Activated T-cell treated with anti-CD3 and anti-CD28 coated beads, Interleukin-2, amount 50 U/mL, for 4 hours (primary cell): ENCODE data around the gene VWA5A. TPM values are rescaled to one million over a fixed set of nuclear protein-coding genes. Genes with fewer than 3 reads are reported as not detected.
"Not testable (repeated sequence)": the region's sequence is repeated elsewhere in the genome, so short reads cannot be mapped to it uniquely, and the experiment has no call there.

Experiments
- ATAC-seq, 2 donors: fragments of 200-7000 bp; cut with Tn5 transposase; one replicate each; pipeline ENCODE4 v1.10.0; 2021
- DNase-seq: peaks from one replicate; pipeline ENCODE4 v3.0.0-alpha.2; 2020
- H3K27me3 Mint-ChIP-seq: one replicate; pipeline ENCODE4 v1.8.0; 2021; ENCODE audit warnings: low read depth, mixed read lengths
- H3K36me3 Mint-ChIP-seq: one replicate; pipeline ENCODE4 v1.8.0; 2022; ENCODE audit warnings: mixed read lengths; ENCODE audit not compliant: insufficient read depth
- H3K4me1 Mint-ChIP-seq: one replicate; pipeline ENCODE4 v1.8.0; 2021; ENCODE audit warnings: low read depth, mixed read lengths
- H3K4me3 Mint-ChIP-seq: one replicate; pipeline ENCODE4 v1.8.0; 2021; ENCODE audit warnings: mild to moderate bottlenecking, moderate library complexity, mixed read lengths
- H3K9me3 Mint-ChIP-seq: one replicate; pipeline ENCODE4 v1.8.0; 2021; ENCODE audit warnings: mixed read lengths
- total RNA-seq, 3 donors: library from RNA; stranded (reverse); gene quantifications; one replicate each; pipeline ENCODE4 v1.2.1, GENCODE V29; 2021

Gene VWA5A
- total RNA-seq, 3 donors from 2014 or later, result 1.5 to 1.8 (median 1.7) TPM

DNA sequence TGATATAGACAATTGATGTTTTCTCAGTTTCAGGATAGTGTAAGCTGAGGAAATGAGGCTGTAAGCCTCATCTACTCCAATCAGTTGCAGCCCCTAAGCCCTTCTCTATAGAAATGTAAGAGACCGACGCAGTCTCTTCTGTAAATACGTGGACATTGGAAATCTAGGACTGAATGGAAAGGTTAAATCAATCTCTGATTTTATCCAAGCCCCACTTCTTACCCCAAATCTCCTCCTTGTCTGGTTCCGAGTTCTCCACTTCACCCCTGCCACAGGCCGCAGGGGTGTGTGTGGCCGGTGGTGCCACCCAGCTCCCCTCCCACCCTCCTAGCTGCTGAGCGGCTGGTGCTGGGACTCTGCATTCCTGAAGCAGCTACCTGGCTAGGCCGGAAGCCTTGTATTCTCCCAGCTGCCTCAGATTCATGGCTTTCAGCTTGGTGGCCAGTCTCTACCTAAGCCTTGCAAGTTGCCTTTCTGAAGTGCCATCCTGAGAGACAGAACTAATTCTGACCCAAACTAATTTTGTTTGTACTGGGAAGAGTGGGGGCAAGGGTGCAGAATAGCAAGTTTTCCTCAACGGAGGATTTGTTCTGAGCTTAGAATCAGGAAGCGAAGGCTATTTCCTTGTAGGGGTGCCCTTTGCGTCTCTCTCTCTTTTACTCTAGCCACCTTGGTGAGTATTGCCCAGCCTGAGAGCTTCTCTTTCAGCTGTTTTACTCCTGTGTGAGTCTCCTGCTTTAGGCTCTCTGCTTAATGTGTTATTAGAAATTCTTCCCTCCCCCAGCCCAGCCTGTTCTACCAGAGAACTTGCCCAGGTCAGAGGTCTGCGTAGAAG, 749 bp downstream of the VWA5A start:
- H3K9me3 Mint-ChIP-seq, result no peaks in the 10 kb centered on the region
- peak; percentile 32 to 41 for ATAC-seq
- H3K27me3 Mint-ChIP-seq, result no peaks in the 10 kb centered on the region
- DNase-seq, result no peak
- peaks cover 30% of the 10 kb centered on the region for H3K36me3 Mint-ChIP-seq
- H3K4me1 Mint-ChIP-seq, result peaks cover 18% of the 10 kb centered on the region
- peak overlapping the region; percentile 84 for H3K4me3 Mint-ChIP-seq

DNA sequence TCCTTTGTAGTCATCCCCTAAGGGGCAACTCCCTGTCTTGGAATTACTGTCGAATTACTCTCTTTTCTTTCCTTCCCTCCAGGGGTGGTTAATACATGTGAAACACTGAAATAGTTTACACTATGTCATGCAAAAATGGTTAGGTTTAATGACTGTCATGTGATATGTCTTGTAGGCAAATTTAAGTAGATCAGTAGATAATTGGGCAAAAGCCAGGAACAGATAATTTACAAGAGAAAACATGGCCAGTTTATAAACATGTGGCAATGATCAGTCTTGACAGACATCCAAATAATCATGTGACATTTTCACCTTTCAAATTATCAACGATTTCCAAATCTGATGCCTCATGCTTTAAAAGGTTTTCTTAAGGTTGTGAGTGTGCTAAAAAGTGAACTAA, 3.9 kb downstream of the VWA5A start:
- peaks cover 45% of the 10 kb centered on the region for H3K36me3 Mint-ChIP-seq
- no peak for DNase-seq
- peaks cover 18% of the 10 kb centered on the region for H3K4me1 Mint-ChIP-seq
- no peaks in the 10 kb centered on the region for H3K9me3 Mint-ChIP-seq
- no peak for ATAC-seq
- H3K4me3 Mint-ChIP-seq, result no peak overlapping the region
- no peaks in the 10 kb centered on the region for H3K27me3 Mint-ChIP-seq

DNA sequence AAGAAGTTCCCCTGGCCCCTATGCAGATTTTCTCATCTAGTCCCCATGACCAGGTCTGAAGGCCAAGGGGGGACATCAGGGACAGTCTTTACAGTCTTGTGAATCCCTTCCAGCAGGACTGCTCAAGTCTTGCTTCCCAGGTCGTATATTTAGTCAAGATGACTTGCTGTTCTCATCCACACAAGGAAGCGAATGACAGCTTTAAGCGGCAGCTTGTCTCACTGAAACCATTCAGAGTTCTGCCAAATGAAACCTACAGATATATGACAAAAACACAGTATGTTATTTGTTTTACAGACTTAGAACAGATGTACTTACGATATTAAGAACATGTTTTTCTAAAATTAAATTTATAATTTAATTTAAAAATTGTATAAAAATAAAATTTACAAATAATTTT, 5.6 kb downstream of the VWA5A start:
- DNase-seq (no peak), ATAC-seq (no peak)
- Mint-ChIP-seq H3K4me1 (peaks cover 7% of the 10 kb centered on the region), H3K9me3 (no peaks in the 10 kb centered on the region), H3K4me3 (no peak overlapping the region), H3K27me3 (no peaks in the 10 kb centered on the region), H3K36me3 (peaks cover 58% of the 10 kb centered on the region)

DNA sequence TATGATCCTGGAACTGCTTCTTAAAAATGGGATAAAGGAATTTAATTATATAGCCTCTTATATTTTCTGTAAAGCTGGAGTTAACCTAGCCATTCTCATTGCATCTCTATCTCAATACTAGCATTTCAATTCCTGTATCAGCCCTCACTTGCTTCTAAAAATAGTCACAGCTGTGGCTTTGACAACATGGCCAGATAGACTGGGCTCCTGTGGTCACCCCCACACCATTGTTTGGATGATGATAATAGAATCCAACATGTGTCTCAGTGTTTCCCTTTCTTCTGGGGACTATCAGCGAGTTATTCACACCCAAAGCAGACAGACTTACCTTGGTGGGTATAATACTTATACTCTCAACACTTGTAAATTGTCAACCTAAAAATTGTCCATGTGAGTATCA, 6.9 kb downstream of the VWA5A start:
- DNase-seq, result no peak
- ATAC-seq, result no peak
- Mint-ChIP-seq H3K36me3 (peaks cover 60% of the 10 kb centered on the region), H3K4me1 (no peaks in the 10 kb centered on the region), H3K4me3 (no peak overlapping the region), H3K27me3 (no peaks in the 10 kb centered on the region), H3K9me3 (no peaks in the 10 kb centered on the region)

DNA sequence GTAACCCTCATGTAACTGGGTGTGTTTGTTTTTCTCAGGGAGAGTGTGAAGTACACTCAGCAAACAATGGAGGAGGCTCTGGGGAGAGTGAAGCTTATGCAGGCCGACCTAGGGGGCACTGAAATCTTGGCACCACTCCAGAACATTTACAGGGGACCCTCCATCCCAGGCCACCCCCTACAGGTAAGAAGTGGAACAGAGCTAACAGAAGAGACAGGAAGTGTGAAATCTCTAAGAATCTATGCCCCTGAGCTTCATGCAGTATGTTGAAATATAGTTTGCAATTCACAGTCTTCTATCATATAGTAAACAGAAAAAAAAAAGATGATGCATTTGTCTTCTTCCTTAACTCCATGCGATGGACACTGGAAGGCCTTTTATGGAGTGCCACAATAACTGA, 8.4 kb downstream of the VWA5A start:
- H3K9me3 Mint-ChIP-seq, result peaks cover 6% of the 10 kb centered on the region
- no peak overlapping the region for H3K4me3 Mint-ChIP-seq
- no peak for DNase-seq
- ATAC-seq, result no peak
- H3K27me3 Mint-ChIP-seq, result no peaks in the 10 kb centered on the region
- no peaks in the 10 kb centered on the region for H3K4me1 Mint-ChIP-seq
- H3K36me3 Mint-ChIP-seq, result peaks cover 49% of the 10 kb centered on the region

DNA sequence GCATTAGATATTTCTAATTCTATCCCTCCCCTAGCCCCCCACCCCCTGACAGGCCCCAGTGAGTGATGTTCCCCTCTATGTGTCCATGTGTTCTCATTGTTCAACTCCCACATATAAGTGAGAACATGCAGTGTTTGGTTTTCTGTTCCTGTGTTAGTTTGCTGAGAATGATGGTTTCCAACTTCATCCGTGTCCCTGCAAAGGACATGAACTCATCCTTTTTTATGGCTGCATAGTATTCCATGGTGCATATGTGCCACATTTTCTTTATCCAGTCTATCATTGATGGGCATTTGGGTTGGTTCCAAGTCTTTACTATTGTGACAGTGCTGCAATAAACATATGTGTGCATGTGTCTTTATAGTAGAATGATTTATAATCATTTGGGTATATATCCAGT, 11.9 kb downstream of the VWA5A start:
- not testable (repeated sequence) for H3K27me3 Mint-ChIP-seq, H3K4me3 Mint-ChIP-seq, H3K9me3 Mint-ChIP-seq, ATAC-seq, H3K4me1 Mint-ChIP-seq, DNase-seq
- peaks cover 30% of the 10 kb centered on the region for H3K36me3 Mint-ChIP-seq

DNA sequence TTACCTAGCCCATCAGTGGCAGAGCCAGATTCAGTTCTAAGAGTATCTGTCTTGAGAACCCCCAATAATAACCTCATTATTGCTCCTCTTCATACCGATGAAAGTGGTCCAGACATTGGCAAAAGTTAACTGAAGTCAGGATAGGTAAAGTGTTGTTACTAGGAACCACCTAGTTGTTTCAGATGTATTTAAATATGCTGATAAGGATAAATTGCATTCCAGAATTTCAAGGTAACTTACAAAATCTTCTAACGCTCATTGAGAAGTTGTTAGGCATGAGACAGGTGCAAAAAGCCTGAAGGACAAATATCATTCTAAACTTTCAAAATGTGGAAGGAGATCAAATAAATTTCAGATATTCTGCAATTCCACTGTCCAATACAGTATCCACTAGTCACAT, 27.8 kb downstream of the VWA5A start:
- Mint-ChIP-seq H3K4me1 (no peaks in the 10 kb centered on the region), H3K4me3 (no peak overlapping the region), H3K9me3 (peaks cover 7% of the 10 kb centered on the region), H3K36me3 (peaks cover 31% of the 10 kb centered on the region), H3K27me3 (no peaks in the 10 kb centered on the region)
- ATAC-seq (no peak), DNase-seq (no peak)

DNA sequence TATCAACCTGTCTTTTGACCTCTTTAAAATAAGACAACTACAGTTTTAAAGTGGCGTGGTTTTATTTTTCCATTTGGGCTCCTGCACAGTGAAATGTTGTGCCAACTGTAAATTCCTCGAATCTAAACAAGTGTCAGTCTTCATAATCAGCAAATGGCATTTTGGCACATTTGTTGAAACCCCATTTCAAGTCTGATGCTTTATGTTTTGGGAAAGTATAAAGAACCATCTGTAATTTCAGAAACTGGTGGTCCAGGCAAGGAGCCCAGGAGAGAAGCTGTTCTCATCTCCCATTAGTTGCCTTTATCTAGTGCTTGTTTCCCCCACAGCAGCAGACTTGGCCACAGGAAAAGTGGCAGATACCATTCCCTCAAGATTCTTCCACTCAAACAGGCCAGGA, 32.7 kb downstream of the VWA5A start:
- DNase-seq (no peak), ATAC-seq (no peak)
- Mint-ChIP-seq H3K36me3 (peaks cover 5% of the 10 kb centered on the region), H3K27me3 (no peaks in the 10 kb centered on the region), H3K9me3 (no peaks in the 10 kb centered on the region), H3K4me3 (no peak overlapping the region), H3K4me1 (no peaks in the 10 kb centered on the region)

DNA sequence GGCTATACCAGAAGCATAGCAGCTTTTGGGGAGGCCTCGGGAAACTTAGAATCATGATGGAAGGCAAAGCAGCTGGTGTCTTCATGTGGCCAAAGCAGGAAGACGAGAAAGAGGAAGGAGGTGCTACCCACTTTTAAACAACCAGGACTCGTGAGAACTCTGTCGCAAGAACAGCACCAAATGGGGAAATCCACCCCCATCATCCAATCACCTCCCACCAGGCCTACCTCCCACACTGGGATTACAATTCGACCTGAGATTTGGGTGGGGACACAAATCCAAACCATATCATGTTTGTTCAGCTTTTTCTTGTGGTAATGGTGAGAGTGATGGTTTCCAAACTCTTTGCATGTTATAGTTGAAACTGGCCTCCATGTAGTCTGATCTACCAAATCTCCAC, 35.4 kb downstream of the VWA5A start:
- H3K36me3 Mint-ChIP-seq, result peaks cover 2% of the 10 kb centered on the region
- DNase-seq (no peak), ATAC-seq (no peak)
- no peaks in the 10 kb centered on the region for H3K9me3 Mint-ChIP-seq
- H3K4me3 Mint-ChIP-seq, result no peak overlapping the region
- no peaks in the 10 kb centered on the region for H3K4me1 Mint-ChIP-seq
- peaks cover 2% of the 10 kb centered on the region for H3K27me3 Mint-ChIP-seq

DNA sequence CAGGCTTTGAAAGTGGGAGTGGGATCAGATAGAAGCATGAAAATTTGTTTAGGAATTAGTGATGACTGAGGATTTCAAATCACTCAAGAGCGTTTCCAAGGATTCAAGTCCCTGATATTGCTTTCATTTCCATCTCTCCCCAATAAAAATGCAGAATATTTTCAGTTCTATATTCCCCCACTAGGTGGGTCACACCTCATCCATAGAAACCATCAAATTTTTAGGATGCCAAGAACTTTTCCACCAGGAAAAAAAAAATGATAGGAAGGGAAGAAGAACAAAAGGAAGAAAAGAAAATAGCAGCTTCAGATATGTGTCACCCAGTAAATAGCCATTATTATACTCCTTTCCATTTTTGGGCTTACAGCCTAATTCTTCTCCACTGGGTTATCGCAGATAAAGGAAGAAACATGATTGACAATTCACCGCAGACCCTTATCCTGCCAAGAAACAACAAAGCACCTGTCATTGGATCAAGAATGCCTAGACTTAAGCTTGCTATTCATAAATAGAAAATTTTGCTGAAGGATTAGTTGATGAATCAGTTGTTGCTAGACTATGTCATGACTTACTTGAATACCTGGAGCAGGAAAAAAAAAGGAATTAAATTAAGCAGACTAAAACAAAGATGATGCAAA, 37.6 kb downstream of the VWA5A start:
- H3K4me3 Mint-ChIP-seq, result no peak overlapping the region
- no peak for DNase-seq
- no peak for ATAC-seq
- H3K9me3 Mint-ChIP-seq, result no peaks in the 10 kb centered on the region
- no peaks in the 10 kb centered on the region for H3K4me1 Mint-ChIP-seq
- no peaks in the 10 kb centered on the region for H3K36me3 Mint-ChIP-seq
- peaks cover 9% of the 10 kb centered on the region for H3K27me3 Mint-ChIP-seq

DNA sequence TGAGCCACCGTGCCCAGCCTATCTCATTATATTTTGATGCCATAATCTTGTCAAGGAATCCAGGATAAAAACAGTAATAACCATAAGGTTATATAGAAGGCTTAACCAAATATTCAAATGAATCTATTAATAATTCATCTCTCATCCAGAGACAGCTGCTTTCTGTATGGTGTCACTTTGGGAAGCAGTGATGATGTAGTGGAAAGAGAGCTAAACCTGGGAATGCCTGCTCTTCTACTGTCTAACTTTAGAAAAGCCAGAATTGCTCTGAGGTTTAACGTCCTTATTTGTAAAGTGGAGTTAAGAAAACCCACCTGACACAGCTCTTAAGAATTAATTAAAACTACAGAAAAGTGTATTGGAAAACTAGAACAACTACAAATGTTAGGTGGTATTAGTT, 38.6 kb downstream of the VWA5A start:
- H3K4me3 Mint-ChIP-seq, result no peak overlapping the region
- no peaks in the 10 kb centered on the region for H3K9me3 Mint-ChIP-seq
- H3K4me1 Mint-ChIP-seq, result no peaks in the 10 kb centered on the region
- no peak for ATAC-seq
- peaks cover 10% of the 10 kb centered on the region for H3K27me3 Mint-ChIP-seq
- H3K36me3 Mint-ChIP-seq, result no peaks in the 10 kb centered on the region
- DNase-seq, result no peak

DNA sequence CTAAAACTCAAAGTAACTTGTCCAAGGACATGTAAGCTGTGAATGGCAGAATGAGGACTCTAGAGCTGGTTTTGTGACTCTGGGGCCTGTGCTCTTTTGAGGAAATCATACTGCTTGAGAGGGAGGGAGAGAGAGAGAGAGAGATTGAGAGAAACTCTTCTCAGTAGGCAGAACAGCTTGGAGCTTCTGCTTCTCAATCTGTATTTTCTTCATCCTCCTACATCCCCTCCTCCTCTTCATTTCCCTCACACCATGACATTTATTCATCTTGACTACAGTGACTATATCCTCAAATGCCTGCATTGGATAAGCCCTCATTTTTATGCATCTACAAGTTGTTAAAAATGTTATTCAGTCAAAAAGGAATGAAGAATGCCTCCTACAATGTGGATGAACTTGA, 44.2 kb downstream of the VWA5A start:
- no peaks in the 10 kb centered on the region for H3K36me3 Mint-ChIP-seq
- H3K4me3 Mint-ChIP-seq, result no peak overlapping the region
- no peaks in the 10 kb centered on the region for H3K9me3 Mint-ChIP-seq
- DNase-seq (no peak), ATAC-seq (no peak)
- H3K27me3 Mint-ChIP-seq, result peaks cover 11% of the 10 kb centered on the region
- no peaks in the 10 kb centered on the region for H3K4me1 Mint-ChIP-seq

DNA sequence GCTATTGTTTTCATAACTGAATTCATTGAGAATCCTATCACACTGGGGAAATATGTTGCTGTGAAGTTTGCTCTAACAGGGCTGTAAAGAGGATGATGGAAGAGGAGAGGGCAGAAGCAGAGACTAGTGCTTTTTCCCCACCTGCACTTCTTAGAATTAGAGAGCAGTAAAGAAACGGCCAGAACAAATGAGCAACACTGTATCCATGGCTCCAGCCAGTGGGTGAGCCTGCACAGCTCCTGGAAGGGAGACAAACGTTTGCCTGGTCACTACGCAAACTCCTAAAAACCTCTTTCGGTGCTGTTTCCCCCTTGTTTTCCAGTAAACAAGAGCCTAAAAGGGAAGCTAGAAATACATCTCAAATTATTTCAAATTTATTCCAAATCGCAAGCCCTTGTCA, 45.7 kb downstream of the VWA5A start:
- Mint-ChIP-seq H3K9me3 (no peaks in the 10 kb centered on the region), H3K36me3 (no peaks in the 10 kb centered on the region), H3K27me3 (peaks cover 12% of the 10 kb centered on the region), H3K4me3 (no peak overlapping the region), H3K4me1 (no peaks in the 10 kb centered on the region)
- no peak for ATAC-seq
- DNase-seq, result no peak

DNA sequence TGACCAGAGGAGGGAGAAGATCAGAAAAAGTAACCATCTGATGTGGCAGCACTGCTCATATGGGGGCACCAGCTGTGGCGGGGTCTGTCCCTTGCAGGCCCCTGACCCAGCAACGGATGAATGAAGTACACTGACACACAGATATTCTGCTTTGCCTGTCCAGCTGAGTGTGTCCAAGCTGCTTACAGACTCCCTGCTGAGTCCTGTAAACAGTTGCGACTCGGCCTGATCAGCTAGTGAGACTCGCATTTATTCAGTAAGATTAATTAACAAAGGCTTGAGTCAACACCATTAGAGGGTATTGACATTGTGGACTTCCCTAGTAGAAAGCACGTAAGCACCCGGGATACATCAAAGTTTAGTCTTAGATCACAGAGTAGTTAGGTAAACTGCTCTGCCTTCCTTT, 52.6 kb downstream of the VWA5A start:
- Mint-ChIP-seq H3K9me3 (no peaks in the 10 kb centered on the region), H3K27me3 (peaks cover 8% of the 10 kb centered on the region), H3K4me1 (no peaks in the 10 kb centered on the region), H3K4me3 (no peak overlapping the region), H3K36me3 (no peaks in the 10 kb centered on the region)
- DNase-seq (no peak), ATAC-seq (no peak)

DNA sequence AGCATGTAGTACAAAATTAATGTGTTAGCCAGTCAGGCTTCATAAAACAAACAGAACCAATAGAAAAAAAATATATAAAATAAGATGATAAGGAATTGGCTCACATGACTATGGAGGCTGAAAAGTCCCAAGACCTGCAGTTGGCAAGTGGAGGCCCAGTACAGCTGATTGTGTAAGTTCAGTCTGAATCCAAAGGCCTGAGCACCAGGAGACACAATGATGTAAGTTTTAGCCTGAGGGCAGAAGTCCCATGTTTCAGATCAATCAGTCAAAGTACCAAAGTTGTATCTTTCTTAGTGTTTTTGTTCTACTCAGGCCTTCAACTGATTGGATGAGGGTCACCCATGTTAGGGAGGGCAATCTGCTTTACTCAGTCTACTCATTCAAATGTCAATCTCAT, 53.5 kb downstream of the VWA5A start:
- ATAC-seq (no peak), DNase-seq (no peak)
- no peaks in the 10 kb centered on the region for H3K4me1 Mint-ChIP-seq
- H3K27me3 Mint-ChIP-seq, result peaks cover 8% of the 10 kb centered on the region
- H3K4me3 Mint-ChIP-seq, result no peak overlapping the region
- no peaks in the 10 kb centered on the region for H3K36me3 Mint-ChIP-seq
- H3K9me3 Mint-ChIP-seq, result no peaks in the 10 kb centered on the region
